NCI-H1930 (cell line): ENCODE data around the gene LZTS2.
A peak's percentile ranks its signal among the peaks of the same experiment; 100 is the strongest.

Experiments
- DNase-seq, 2 experiments: peaks; one replicate each; lab custom pipeline; 2025; lab: John Stamatoyannopoulos, UW

Gene LZTS2

GRCh38 chr10:101013365-101013825 is 13.8 kb downstream of the LZTS2 start:
- DNase-seq = no peak

GRCh38 chr10:101014230-101014884 is 14.7 kb downstream of the LZTS2 start:
- peak in 1 of 2 experiments; percentile 9 for DNase-seq

- no peak for DNase-seq
Observed at GRCh38 chr10:101014966-101015581, 15.5 kb downstream of the LZTS2 start.

- DNase-seq = no peak
Observed at GRCh38 chr10:101015582-101015973, 16.0 kb downstream of the LZTS2 start.

GRCh38 chr10:101016814-101017213 is 17.2 kb downstream of the LZTS2 start:
- DNase-seq = no peak

- no peak for DNase-seq
Observed at GRCh38 chr10:101018118-101018599, 18.6 kb downstream of the LZTS2 start.

- peak; percentile 31 to 33 for DNase-seq
Observed at GRCh38 chr10:101018600-101019439, 19.2 kb downstream of the LZTS2 start.

- DNase-seq = no peak
Observed at GRCh38 chr10:101019440-101019703, 19.8 kb downstream of the LZTS2 start.

- DNase-seq = no peak
Observed at GRCh38 chr10:101020427-101021075, 20.9 kb downstream of the LZTS2 start.

- no peak for DNase-seq
Observed at GRCh38 chr10:101021239-101021638, 21.6 kb downstream of the LZTS2 start.

GRCh38 chr10:101021692-101022251 is 22.2 kb downstream of the LZTS2 start:
- no peak for DNase-seq

GRCh38 chr10:101022967-101023705 is 23.5 kb downstream of the LZTS2 start:
- no peak for DNase-seq

GRCh38 chr10:101027106-101027720 is 27.6 kb downstream of the LZTS2 start:
- no peak for DNase-seq

GRCh38 chr10:101028446-101029337 is 29.1 kb downstream of the LZTS2 start:
- no peak for DNase-seq

GRCh38 chr10:101029520-101030295 is 30.1 kb downstream of the LZTS2 start:
- no peak for DNase-seq

GRCh38 chr10:101030496-101031127 is 31.0 kb downstream of the LZTS2 start:
- DNase-seq = no peak

- DNase-seq = peak; percentile 64 to 80
Observed at GRCh38 chr10:101031128-101031795, 31.7 kb downstream of the LZTS2 start, which contains the start of the genes PDZD7 and SFXN3. Gene PDZD7, minus strand, starts transcription at chr10:101031129. Its CDS starts 910 bp downstream, at chr10:101030219. Gene SFXN3, plus strand, starts transcription at chr10:101031234. Its CDS starts 3,461 bp downstream, at chr10:101034695.
